HT-29 (cell line): ENCODE data around the gene SLC25A31. TPM values are rescaled to one million over a fixed set of nuclear protein-coding genes. Genes with fewer than 3 reads are reported as not detected.

Source experiments
- DNase-seq: peaks from one replicate; pipeline ENCODE4 v3.0.0-alpha.2; 2015; ENCODE audit warnings: low spot score
- total RNA-seq: library from RNA; depleted of rRNA; stranded (reverse); fragments of >200 nt; shearing (Covaris generic); gene quantifications from 2 replicates; pipeline ENCODE4 v1.2.3, GENCODE V29; 2014; rRNA removed

Gene SLC25A31
- not detected in 2 replicates for total RNA-seq

GRCh38 chr4:127730142-127730913, at the start of gene SLC25A31:
TSS of gene SLC25A31 (plus strand) at chr4:127730400. CDS start at chr4:127730546, 146 bp downstream.
- no peak for DNase-seq

GRCh38 chr4:127685292-127685691, 44.9 kb upstream of the SLC25A31 start:
- no peak for DNase-seq

GRCh38 chr4:127686658-127687057, 43.5 kb upstream of the SLC25A31 start:
- no peak for DNase-seq

GRCh38 chr4:127687580-127687979, 42.6 kb upstream of the SLC25A31 start:
- DNase-seq, result no peak

- DNase-seq, result no peak
Measured at GRCh38 chr4:127698789-127699200, 31.4 kb upstream of the SLC25A31 start.

GRCh38 chr4:127708985-127709384, 21.2 kb upstream of the SLC25A31 start:
- peak; percentile 94 for DNase-seq

GRCh38 chr4:127709456-127709855, 20.7 kb upstream of the SLC25A31 start:
- DNase-seq, result no peak

- no peak for DNase-seq
Measured at GRCh38 chr4:127731406-127731805, 1.2 kb downstream of the SLC25A31 start.

GRCh38 chr4:127732623-127733328, 2.6 kb downstream of the SLC25A31 start:
- DNase-seq, result peak; percentile 81

GRCh38 chr4:127734976-127735375, 4.8 kb downstream of the SLC25A31 start:
- no peak for DNase-seq

- no peak for DNase-seq
Measured at GRCh38 chr4:127737295-127737694, 7.1 kb downstream of the SLC25A31 start.

- DNase-seq, result no peak
Measured at GRCh38 chr4:127741247-127741646, 11.0 kb downstream of the SLC25A31 start.

GRCh38 chr4:127747883-127748282, 17.7 kb downstream of the SLC25A31 start:
- DNase-seq, result no peak

- no peak for DNase-seq
Measured at GRCh38 chr4:127748957-127749356, 18.8 kb downstream of the SLC25A31 start.

GRCh38 chr4:127756906-127757305, 26.7 kb downstream of the SLC25A31 start:
- DNase-seq, result no peak

GRCh38 chr4:127759228-127759820, 29.1 kb downstream of the SLC25A31 start:
- no peak for DNase-seq

- peak; percentile 9 for DNase-seq
Measured at GRCh38 chr4:127759893-127760292, 29.7 kb downstream of the SLC25A31 start.

GRCh38 chr4:127771535-127772275, 41.5 kb downstream of the SLC25A31 start:
- DNase-seq, result no peak

- DNase-seq, result no peak
Measured at GRCh38 chr4:127772769-127773671, 42.8 kb downstream of the SLC25A31 start.

GRCh38 chr4:127775843-127776242, 45.6 kb downstream of the SLC25A31 start:
- no peak for DNase-seq

- peak; percentile 41 for DNase-seq
Measured at GRCh38 chr4:127776620-127777019, 46.4 kb downstream of the SLC25A31 start.
